DMS 273 (cell line): ENCODE results near the gene GDNF.
A peak's percentile ranks its signal among the peaks of the same experiment; 100 is the strongest.
"Not testable (repeated sequence)": the region's sequence is repeated elsewhere in the genome, so short reads cannot be mapped to it uniquely, and the experiment has no call there.

Experiments
- DNase-seq: peaks from one replicate; lab custom pipeline; 2025; ENCODE audit not compliant: unreplicated experiment; lab: John Stamatoyannopoulos, UW

The GDNF gene

DNA sequence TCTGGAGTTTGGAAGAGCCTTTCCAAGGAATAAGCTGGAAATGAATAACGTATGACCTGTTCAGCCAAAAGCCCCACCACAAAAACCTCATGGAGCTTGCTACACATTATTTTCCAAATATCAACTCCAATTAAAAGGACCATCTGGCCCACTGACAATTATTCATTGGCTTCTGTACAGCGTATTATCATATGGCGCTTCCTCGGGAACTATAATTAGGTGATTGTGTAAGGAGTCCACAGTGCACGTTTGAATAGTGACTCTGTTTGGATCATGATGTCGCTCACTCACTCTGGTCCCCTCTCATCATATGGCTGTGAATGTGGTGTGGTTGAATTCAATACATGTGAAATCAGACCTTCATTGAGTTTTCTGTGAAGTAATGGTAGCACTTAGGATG is 52.1 kb downstream of the GDNF start:
- DNase-seq = peak; percentile 86

DNA sequence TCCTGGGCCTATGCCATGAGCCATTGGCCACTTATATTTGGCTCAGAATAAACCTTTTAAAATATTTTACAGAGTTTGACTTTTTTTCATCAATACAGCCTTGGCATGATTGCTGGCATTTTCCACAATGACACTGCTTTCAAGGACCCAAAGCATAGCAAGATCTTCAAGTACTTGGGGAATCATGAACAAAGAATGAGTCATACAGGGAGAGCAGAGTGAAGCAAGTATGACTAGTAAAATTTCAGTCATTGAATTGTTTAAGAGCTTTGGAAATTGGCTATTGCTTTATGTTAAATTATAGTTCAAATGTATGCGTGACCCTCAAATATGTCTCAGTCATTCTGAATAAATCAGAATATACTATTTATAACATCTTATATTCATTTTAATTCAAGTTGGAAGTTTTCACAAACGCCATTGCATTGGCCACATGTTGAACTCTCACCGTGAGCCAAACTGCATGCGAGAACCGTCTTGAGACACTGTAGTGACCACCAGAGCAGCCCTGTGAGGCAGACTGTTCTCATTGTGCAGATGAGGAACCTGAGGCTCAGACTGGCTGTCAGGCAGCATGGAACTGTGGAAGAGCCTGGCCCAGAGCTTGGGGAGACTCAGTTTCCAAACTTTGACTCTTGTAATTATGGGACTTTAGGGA is 52.9 kb downstream of the GDNF start:
- no peak for DNase-seq

DNA sequence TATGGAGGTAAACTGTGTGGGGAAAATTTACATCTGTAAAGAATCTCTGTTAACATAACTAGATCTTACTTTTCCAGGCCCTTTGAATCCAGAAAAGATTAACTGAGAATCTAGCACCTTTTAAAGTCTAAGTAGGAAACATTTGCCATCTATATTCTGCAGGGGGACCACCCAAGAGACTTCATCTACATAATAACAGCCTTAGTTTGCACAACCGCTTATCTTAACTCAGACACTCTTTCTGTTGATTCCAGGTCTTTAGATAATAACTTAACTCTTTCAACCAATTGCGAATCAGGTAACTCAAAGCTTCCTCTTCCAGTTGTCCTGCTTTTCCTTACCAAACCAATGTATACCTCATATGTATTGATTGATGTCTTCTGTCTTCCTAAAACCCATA is 53.4 kb downstream of the GDNF start:
- no peak for DNase-seq

DNA sequence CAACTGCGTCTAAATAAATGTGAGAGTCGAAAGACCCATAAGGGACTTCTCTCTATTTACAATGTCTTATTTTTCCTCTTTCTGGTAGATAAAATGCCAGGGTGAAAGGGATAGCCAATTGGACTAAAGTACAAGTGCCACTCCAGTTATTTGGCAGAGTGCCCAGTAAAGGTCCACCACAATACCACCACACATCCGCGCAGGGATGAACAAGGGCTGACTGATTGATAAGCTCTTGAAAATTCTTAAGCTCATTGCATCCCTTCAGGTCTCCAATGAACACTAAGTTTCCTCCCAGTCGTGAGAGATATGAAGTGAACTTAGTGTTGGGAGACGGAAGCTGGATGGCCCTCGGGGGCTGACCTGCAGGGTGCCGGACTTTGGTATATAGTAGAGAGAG is 58.4 kb downstream of the GDNF start:
- not testable (repeated sequence) for DNase-seq

DNA sequence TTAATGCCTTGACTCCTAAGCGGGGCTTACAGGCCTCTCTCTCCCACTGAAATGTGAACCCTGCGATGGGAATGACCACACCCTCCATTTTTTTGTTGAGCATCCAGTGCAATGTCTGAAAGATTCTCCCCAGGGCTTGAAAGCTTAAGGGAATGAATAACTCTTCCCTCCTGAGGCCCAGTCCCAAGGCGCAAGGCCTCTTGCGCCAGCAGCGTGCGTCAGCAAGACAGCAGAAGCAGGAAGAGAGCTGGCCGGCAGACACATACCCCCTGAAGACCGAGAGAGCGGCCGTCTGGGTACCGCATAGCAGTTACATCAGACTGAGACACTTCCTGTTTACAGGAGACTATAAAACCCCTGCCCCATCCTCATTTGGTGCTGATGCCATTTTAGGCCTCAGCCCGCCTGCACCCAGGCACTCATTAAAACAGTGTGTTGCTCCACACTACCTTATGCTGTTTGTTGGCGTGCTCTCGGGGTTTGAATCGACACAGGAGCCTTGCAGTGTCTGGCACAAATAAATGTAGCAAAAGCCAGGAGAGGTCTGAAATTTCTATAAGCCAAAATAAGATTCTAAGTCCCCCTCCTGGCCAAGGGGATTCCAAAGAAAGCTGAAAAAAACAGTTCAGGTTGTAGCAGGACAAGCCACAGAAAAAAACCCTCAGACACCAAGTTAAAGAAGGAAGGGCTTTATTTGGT is 62.3 kb downstream of the GDNF start:
- no peak for DNase-seq

DNA sequence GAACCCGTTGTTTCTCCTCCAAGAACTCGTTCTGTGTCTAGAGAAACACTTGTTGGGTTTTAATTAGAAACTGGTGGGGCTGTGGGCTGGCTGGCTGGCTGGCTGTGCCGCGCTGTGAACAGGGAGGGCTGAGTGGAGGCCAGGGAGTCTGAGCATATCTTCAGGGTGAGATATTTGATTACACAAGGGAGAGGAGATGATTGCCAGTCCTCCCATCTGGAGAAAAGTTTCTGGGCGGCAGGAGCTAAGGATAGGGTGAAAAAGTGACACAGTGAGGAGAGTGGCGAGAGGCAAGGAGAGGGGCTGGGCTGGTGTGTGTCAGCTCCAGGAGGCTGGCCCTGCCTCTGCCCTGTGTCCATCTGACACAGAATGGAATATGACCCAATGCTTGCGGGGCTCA is 63.0 kb downstream of the GDNF start:
- no peak for DNase-seq

DNA sequence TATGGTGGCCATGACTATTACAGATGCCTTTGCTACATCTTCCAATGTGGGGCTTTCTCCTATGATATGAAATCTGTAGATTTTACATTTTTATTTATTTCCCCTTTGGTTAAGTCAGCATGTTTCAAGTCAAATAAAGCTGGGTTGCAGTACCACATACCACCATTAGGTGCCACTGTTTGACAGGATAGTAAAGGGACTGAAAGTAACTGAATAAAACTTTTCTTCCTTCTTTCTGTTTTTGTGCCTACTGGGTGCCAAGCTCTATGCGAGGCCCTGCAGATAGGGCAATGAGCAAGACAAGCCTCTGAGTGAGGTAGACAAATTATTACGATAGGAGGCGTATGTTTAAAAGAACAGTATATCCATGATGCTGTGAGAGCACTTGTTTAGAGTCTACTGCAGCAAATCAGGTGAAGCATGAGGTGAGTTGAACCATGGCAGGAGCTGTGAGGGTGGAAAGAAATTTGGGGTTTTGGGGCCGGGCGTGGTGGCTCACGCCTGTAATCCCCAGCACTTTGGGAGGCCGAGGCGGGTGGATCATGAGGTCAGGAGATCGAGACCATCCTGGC is 64.8 kb downstream of the GDNF start:
- peak; percentile 83 for DNase-seq

DNA sequence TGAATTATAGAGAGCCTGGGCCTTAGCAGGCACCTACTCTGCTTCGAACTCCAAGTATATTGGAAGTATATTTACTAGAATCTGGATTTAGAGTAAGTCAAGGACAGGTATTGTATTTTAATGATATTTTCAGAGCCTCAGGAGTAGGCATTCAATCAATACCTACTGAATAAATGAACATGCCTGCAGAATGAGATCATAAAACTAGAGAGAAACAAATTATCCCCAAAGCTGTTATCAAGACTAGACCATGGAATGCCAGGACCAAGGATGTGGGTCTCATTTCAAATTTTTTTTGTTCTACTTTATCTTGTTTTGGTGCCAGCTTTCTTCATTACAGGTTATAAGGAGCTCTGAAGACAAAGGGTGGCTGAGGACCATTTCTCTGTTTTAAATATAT is 66.0 kb downstream of the GDNF start:
- no peak for DNase-seq

DNA sequence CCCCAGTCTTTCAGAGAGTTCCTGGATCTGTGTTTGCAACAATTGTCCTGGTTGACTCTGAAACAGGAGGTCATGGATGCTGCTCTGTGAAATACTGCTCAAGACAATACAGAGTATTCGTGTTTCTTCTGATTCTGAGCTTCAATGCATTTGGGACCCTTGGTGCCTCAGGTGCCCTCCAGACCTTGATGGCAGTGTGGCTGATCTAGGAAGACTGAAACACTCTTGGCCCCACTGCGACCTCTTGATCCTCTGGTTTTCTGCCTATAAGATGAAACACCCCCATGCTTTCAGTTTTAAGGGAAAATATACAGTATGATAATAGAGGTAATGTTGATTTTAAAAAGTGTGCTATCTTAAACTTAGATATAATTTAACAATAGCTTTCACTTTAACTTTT is 67.6 kb downstream of the GDNF start:
- DNase-seq = no peak

DNA sequence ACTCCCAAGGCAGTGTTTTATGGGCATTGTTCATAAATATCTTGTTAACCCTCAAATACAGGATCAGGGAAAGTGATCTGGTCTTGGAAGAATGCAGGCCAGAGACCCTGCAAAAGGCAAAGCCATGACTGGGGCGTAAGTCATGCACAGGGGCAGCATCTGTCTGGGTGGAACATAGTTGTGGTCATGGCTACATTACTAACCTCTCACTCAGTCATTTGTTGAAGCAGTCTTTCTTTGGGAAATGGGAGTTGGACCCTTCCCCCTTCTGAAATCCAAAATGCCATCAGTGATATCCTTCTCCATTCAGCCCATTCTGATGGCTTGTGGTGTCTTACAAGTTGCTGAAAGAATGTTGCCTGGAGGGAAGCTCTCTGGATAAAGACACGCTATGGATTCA is 68.1 kb downstream of the GDNF start:
- DNase-seq = no peak

DNA sequence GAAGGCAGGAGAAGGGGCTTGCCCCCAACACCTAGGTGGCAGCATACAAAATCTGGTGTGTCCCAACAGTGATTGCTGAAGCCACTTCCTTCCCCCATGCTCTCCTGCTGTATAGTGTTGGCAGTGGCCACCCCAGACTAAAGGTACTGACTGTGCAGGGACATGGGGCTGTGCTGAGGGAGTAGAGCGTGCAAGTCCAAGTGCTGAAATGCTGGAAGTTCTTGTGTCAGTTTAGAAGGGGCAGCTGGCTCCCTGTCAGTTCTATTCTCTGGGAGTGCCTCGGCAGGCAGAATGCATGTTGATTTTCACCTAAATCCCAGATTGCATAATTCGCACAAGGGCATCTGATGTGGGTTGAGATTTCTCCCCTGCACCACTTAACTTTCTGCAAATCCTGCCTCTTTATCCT is 68.6 kb downstream of the GDNF start:
- no peak for DNase-seq

DNA sequence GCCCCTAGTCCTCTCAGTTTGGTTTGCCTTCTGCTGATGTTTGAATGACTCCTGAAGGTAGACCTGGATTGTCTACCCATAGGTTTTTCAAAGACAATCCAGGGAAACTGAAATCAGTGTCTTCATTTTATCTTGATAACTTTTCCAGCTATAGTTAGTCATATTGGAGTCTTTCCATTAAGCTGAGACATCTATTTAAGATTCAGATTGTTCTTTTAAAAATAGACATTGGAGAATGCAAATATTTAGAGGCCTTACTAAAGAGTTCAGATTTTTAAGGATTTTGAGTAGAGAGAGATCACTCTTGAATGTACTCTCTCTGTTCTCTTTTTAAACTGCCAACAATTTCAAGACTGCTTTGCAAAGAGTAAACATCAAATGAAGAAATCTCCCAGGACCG is 69.1 kb downstream of the GDNF start:
- no peak for DNase-seq

DNA sequence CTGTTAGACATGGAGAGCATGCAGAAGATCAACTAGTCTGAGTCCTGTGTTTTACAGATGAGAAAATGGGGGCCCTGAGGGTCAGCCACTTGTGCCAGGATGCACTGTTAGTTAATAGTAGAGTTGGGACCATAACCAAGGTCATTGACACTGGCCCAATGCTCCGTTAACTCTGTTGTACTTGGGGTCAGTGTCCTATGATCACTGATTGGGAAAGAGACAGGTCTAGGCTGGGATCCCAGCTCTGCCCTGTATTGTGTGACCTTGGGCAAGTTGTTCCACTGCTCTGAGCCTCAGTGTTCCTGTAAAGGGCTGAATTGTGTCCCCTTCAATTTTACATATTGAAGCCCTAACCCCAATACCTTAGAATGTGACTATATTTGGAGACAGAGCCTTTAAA is 70.0 kb downstream of the GDNF start:
- no peak for DNase-seq

DNA sequence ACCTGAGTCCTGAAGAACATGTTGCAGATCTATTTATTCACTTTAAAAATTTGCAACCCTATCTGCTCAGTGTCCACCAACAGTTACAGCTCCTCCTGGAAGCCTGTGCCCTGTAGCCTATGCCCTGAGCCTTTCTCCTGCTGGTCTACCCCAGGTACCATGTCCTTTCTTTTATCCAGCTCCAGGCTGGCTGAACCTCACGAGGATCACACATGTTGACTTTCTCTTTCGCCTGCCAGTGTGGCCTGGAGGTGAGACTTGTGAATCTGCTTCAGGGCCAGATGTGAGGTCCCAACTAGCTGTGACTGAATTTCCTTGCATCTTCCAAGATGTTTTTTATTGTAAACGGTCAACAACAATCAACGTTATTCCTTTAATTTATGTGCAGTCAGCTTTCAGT is 70.7 kb downstream of the GDNF start:
- DNase-seq = no peak

DNA sequence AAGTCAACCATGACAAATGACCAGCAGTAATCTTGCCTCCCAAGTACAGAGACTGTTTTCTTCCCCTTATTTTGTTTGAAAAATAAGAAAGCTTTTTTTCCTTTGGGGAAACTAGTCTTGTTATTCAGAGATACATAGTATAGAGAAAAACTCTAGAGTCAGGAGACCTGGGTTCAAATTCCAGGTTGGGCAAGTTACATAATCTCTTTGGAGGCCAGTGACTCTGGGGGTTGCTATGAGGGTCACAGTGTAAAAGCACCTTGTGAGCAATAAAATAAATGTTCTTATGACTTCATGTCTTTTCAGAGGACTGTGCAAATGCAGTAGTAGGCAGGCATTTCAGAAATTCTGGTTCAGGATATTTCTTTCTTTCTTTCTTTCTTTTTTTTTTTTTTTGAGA is 71.5 kb downstream of the GDNF start:
- DNase-seq = no peak

DNA sequence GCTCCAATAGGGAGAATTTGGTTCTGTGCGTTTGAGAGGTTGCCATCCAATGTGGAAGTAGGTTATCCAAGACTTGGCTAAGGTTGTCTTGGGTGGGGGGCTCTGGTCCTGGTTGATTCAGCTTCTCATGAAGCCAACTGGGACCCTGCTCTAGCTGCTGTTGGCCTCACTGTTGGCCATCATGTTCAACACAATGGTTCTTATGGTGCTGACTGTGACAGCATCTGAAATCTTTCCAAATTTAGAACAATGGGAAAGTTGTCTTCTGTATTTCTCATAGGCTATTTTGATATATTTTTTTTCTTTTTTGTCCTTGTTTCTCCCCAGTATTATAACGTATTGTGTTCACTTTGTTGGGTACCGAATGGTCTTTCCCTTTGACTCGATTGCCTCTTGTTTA is 71.9 kb downstream of the GDNF start:
- DNase-seq = no peak

DNA sequence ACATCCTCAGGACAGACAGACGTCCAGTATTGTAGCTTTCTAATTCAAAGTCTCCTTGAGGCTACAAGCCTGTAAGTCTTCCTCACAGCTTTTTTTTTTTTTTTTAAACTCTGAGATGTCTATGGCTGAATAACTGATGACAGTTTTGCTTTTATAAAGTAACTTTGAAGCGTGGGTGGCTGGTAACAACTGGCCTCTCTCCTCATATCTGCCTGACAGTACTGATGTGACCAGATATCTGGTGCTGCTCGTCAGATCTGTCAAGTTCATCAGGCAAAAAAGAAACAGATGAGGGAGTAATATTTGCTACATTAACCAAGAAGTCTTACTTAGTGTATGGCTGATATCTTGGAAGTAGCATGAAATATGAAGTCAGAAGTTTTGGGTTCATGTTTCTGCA is 72.6 kb downstream of the GDNF start:
- DNase-seq = no peak
